HepG2 (cell line): Measurements from ENCODE around the gene ZNF30. TPM values are rescaled to one million over a fixed set of nuclear protein-coding genes. Genes with fewer than 3 reads are reported as not detected.

Source experiments
- ARID2 ChIP-seq: sonication (generic); formaldehyde crosslinking; IDR thresholded peaks from 2 replicates; pipeline ENCODE4 v1.8.1; 2022; ENCODE audit warnings: mild to moderate bottlenecking, missing genetic modification reagents, borderline replicate concordance
- ATF1 ChIP-seq: IDR thresholded peaks from 2 replicates; pipeline ENCODE4 v1.6.1; 2016; ENCODE audit warnings: mild to moderate bottlenecking, control low read depth
- E2F5 ChIP-seq: sonication (generic); formaldehyde crosslinking; conservative IDR thresholded peaks from 2 replicates; pipeline ENCODE4 v1.4.0; 2020; ENCODE audit warnings: missing genetic modification reagents
- ELF1 ChIP-seq: sonication (generic); formaldehyde crosslinking; IDR thresholded peaks from 2 replicates; pipeline ENCODE4 v1.4.0; 2020; ENCODE audit warnings: missing genetic modification reagents
- EZH2 ChIP-seq: conservative IDR thresholded peaks from 2 replicates; pipeline ENCODE4 v1.6.1; 2012; ENCODE audit warnings: mild to moderate bottlenecking, low read depth, low read length, moderate library complexity
- ISX ChIP-seq: sonication (generic); formaldehyde crosslinking; conservative IDR thresholded peaks from 2 replicates; pipeline ENCODE4 v1.5.0; 2020; ENCODE audit warnings: missing genetic modification reagents
- NCOA5 ChIP-seq: sonication (generic); formaldehyde crosslinking; IDR thresholded peaks from 2 replicates; pipeline ENCODE4 v1.4.0; 2020; ENCODE audit warnings: missing genetic modification reagents
- PRMT3 ChIP-seq: sonication (generic); formaldehyde crosslinking; IDR thresholded peaks from 2 replicates; pipeline ENCODE4 v1.8.1; 2022; ENCODE audit warnings: low read depth, mild to moderate bottlenecking, moderate library complexity, missing genetic modification reagents, borderline replicate concordance
- PRPF4 ChIP-seq: fragments of 200-400 bp; formaldehyde crosslinking; IDR thresholded peaks from 2 replicates; pipeline ENCODE4 v1.6.1; 2016; ENCODE audit warnings: low read length, low read depth; ENCODE audit not compliant: poor library complexity, severe bottlenecking
- RERE ChIP-seq: IDR thresholded peaks from 2 replicates; pipeline ENCODE4 v1.6.1; 2016; ENCODE audit warnings: low read depth, missing genetic modification reagents, missing compliant biosample characterization
- SKI ChIP-seq: fragments of 450-650 bp; IDR thresholded peaks from one replicate; pipeline ENCODE4 v1.6.1; 2018; ENCODE audit warnings: mild to moderate bottlenecking; ENCODE audit not compliant: partially characterized antibody
- ZFP91 ChIP-seq: sonication (generic); formaldehyde crosslinking; IDR thresholded peaks from 2 replicates; pipeline ENCODE4 v1.9.0; 2022; ENCODE audit warnings: missing genetic modification reagents, mild to moderate bottlenecking, borderline replicate concordance
- ZGPAT ChIP-seq: IDR thresholded peaks from 2 replicates; pipeline ENCODE4 v1.6.1; 2016; ENCODE audit warnings: mild to moderate bottlenecking
- ZMYM4 ChIP-seq: sonication (generic); formaldehyde crosslinking; IDR thresholded peaks from 2 replicates; pipeline ENCODE4 v1.8.1; 2023; ENCODE audit warnings: mild to moderate bottlenecking, missing genetic modification reagents
- ZNF20 ChIP-seq: sonication (generic); formaldehyde crosslinking; IDR thresholded peaks from 2 replicates; pipeline ENCODE4 v1.4.0; 2020; ENCODE audit warnings: mild to moderate bottlenecking, moderate library complexity, missing genetic modification reagents
- ZNF776 ChIP-seq: sonication (generic); formaldehyde crosslinking; IDR thresholded peaks from 2 replicates; pipeline ENCODE4 v1.4.0; 2020; ENCODE audit warnings: mild to moderate bottlenecking, missing genetic modification reagents
- polyA plus RNA-seq, 8 experiments: library from polyadenylated mRNA; depleted of rRNA in 3 of 8; stranded (reverse) in 7 of 8; unstranded in 1 of 8; fragments of >200 nt; fragmentation: Illumina TruSeq in 4 of 8; extraction: Trizol in 4 of 8; gene quantifications; 2 replicates each; pipeline versions ENCODE4 v1.2.1 to v1.2.3, GENCODE V29; 2011 to 2016; ENCODE audit warnings: low read depth in 4 of 8, missing spikeins in 1 of 8, mixed read lengths in 1 of 8; ENCODE audit not compliant: insufficient read depth in 1 of 8
- total RNA-seq, 5 experiments: library from RNA; depleted of rRNA; stranded (reverse); fragments of >200 nt; fragmentation: Illumina TruSeq; extraction: Trizol; gene quantifications; 2 replicates each; pipeline ENCODE4 v1.2.3, GENCODE V29; 2016; ENCODE audit warnings: low read depth in 1 of 5
- TF ChIP-seq, protein P1 (sequence below): sonication (generic); formaldehyde crosslinking; IDR thresholded peaks from 2 replicates; pipeline ENCODE4 v1.4.0; 2020; ENCODE audit warnings: missing genetic modification reagents, mild to moderate bottlenecking, borderline replicate concordance

Gene ZNF30
- total and polyA plus RNA-seq, 2 of the 13 experiments (the other 11 are each of a cell fraction or from before 2014, with no cell fraction given), result 2.3 to 4.4 TPM

GRCh38 chr19:34926685-34927375 is at the start of gene ZNF30 (continued):
- TF ChIP-seq, protein P1, sequence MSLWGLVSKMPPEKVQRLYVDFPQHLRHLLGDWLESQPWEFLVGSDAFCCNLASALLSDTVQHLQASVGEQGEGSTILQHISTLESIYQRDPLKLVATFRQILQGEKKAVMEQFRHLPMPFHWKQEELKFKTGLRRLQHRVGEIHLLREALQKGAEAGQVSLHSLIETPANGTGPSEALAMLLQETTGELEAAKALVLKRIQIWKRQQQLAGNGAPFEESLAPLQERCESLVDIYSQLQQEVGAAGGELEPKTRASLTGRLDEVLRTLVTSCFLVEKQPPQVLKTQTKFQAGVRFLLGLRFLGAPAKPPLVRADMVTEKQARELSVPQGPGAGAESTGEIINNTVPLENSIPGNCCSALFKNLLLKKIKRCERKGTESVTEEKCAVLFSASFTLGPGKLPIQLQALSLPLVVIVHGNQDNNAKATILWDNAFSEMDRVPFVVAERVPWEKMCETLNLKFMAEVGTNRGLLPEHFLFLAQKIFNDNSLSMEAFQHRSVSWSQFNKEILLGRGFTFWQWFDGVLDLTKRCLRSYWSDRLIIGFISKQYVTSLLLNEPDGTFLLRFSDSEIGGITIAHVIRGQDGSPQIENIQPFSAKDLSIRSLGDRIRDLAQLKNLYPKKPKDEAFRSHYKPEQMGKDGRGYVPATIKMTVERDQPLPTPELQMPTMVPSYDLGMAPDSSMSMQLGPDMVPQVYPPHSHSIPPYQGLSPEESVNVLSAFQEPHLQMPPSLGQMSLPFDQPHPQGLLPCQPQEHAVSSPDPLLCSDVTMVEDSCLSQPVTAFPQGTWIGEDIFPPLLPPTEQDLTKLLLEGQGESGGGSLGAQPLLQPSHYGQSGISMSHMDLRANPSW (CRISPR knock-in tag), result no peak
- TF ChIP-seq ZMYM4 (CRISPR knock-in tag) (peak; percentile 67), ZGPAT (CRISPR knock-in tag) (peak; percentile 79), SKI (no peak), RERE (CRISPR knock-in tag) (no peak), PRPF4 (no peak), ZFP91 (CRISPR knock-in tag) (peak; percentile 70; the same call in 1 of the 2 replicates), E2F5 (CRISPR knock-in tag) (no peak), ATF1 (CRISPR knock-in tag) (peak; percentile 29; the same call in 1 of the 2 replicates), NCOA5 (CRISPR knock-in tag) (no peak), ZNF776 (CRISPR knock-in tag) (peak; percentile 85; the same call in 1 of the 2 replicates), ELF1 (CRISPR knock-in tag) (0 out of 2 replicates have a peak, but pooled peaks have one; percentile 52), PRMT3 (CRISPR knock-in tag) (no peak), ZNF20 (CRISPR knock-in tag) (no peak), ISX (CRISPR knock-in tag) (peak; percentile 48; the same call in 1 of the 2 replicates), EZH2 (no peak), ARID2 (no peak)
